Upper lobe of right lung (tissue), 1 donor: ENCODE data around the gene SH2D6. TPM values are rescaled to one million over a fixed set of nuclear protein-coding genes. Genes with fewer than 3 reads are reported as not detected.
"Not testable (repeated sequence)": the region's sequence is repeated elsewhere in the genome, so short reads cannot be mapped to it uniquely, and the experiment has no call there.

Source experiments
- ATAC-seq: fragments of 200-7000 bp; cut with Tn5 transposase; one replicate; pipeline ENCODE4 v1.9.1; 2020; ENCODE audit warnings: mild to moderate bottlenecking, moderate library complexity
- DNase-seq: peaks from one replicate; pipeline ENCODE4 v3.0.0-alpha.2; 2020
- H3K27ac ChIP-seq: fragments of 200-600 bp; one replicate; pipeline ENCODE4 v1.8.0; 2022
- H3K27me3 ChIP-seq: fragments of 200-600 bp; one replicate; pipeline ENCODE4 v1.8.0; 2022; ENCODE audit warnings: mild to moderate bottlenecking
- H3K36me3 ChIP-seq: fragments of 200-600 bp; one replicate; pipeline ENCODE4 v1.8.0; 2022
- H3K4me1 ChIP-seq: fragments of 200-600 bp; one replicate; pipeline ENCODE4 v1.8.0; 2022
- H3K4me3 ChIP-seq: fragments of 200-600 bp; one replicate; pipeline ENCODE4 v1.8.0; 2022; ENCODE audit warnings: mild to moderate bottlenecking
- H3K9me3 ChIP-seq: fragments of 200-600 bp; one replicate; pipeline ENCODE4 v1.8.0; 2022
- intact Hi-C: fragments of 100-400 bp; cut with DNase I; formaldehyde crosslinking; loops from one replicate; pipeline ENCODE4 v1.11.0; 2022
- total RNA-seq: library from RNA; stranded (reverse); fragmentation: NEBNext Ultra II Directional; extraction: Animal tissue kit (Norgen Biotek cat#: 25700); gene quantifications from one replicate; pipeline ENCODE4 v1.2.1, GENCODE V29; 2021
- TF ChIP-seq, protein P1 (sequence below): fragments of 200-600 bp; IDR thresholded peaks from one replicate; pipeline ENCODE4 v1.8.0; 2022; ENCODE audit warnings: antibody characterized with exemption
- donor health status: DM: no; HTN: yes; CAD: no; lungs with severe emphysema.

The SH2D6 gene
- total RNA-seq, 1 donor from 2014 or later = 1.0 TPM

DNA sequence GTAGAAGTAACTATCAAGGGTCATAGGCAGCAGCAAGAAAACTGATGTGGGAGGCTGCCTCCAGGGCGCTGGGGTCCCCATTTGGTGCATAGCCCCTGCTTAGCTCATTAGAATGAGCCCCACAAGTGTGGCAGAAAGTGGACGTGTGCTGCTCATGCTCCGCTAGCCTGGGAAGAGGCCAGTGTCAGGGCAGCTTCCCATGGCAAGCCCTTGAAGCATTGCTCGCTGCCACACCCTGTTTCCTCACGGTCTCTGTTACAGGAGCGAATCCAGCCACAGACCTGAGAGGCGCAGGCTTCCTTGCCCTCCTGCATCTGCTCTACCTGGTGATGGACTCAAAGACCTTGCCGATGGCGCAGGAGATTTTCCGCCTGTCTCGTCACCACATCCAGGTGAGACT, 41.4 kb upstream of the SH2D6 start:
- H3K27ac ChIP-seq = no peak overlapping the region
- DNase-seq (no peak), ATAC-seq (no peak)
- TF ChIP-seq, protein P1, sequence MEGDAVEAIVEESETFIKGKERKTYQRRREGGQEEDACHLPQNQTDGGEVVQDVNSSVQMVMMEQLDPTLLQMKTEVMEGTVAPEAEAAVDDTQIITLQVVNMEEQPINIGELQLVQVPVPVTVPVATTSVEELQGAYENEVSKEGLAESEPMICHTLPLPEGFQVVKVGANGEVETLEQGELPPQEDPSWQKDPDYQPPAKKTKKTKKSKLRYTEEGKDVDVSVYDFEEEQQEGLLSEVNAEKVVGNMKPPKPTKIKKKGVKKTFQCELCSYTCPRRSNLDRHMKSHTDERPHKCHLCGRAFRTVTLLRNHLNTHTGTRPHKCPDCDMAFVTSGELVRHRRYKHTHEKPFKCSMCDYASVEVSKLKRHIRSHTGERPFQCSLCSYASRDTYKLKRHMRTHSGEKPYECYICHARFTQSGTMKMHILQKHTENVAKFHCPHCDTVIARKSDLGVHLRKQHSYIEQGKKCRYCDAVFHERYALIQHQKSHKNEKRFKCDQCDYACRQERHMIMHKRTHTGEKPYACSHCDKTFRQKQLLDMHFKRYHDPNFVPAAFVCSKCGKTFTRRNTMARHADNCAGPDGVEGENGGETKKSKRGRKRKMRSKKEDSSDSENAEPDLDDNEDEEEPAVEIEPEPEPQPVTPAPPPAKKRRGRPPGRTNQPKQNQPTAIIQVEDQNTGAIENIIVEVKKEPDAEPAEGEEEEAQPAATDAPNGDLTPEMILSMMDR = no peak
- H3K9me3 ChIP-seq = no peaks in the 10 kb centered on the region
- no peak overlapping the region for H3K4me3 ChIP-seq
- H3K36me3 ChIP-seq = peaks cover 40% of the 10 kb centered on the region
- no peaks in the 10 kb centered on the region for H3K27me3 ChIP-seq
- H3K4me1 ChIP-seq = no peaks in the 10 kb centered on the region
- intact Hi-C loops = no loop called here

DNA sequence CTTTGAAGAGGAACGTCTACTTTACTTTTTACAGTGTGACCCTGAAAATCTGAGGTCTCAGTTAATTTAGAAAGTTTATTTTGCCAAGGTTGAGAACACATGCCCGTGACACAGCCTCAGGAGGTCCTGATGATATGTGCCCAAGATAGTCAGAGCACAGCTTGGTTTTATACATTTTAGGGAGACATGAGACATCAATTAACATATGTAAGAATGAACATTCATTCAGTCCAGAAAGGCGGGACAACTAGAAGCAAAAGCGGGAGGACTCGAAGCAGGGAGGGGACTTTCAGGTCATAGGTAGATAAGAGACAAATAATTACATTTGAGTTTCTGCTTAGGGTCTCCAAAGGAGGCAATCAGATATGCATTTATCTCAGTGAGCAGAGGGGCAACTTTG, 40.3 kb upstream of the SH2D6 start:
- peaks cover 40% of the 10 kb centered on the region for H3K36me3 ChIP-seq
- intact Hi-C loops = no loop called here
- no peak for ATAC-seq

GRCh38 chr2:85380048-85380447, 38.5 kb upstream of the SH2D6 start:
- TF ChIP-seq, protein P1 = no peak
- peaks cover 54% of the 10 kb centered on the region for H3K36me3 ChIP-seq
- ATAC-seq = no peak

More for the DNA sequence above, 40.3 kb upstream of the SH2D6 start:
- H3K27me3 ChIP-seq = no peaks in the 10 kb centered on the region
- H3K9me3 ChIP-seq = no peaks in the 10 kb centered on the region
- H3K4me3 ChIP-seq = no peak overlapping the region
- DNase-seq = no peak
- no peak overlapping the region for H3K27ac ChIP-seq
- H3K4me1 ChIP-seq = no peaks in the 10 kb centered on the region
- TF ChIP-seq, protein P1 = no peak

DNA sequence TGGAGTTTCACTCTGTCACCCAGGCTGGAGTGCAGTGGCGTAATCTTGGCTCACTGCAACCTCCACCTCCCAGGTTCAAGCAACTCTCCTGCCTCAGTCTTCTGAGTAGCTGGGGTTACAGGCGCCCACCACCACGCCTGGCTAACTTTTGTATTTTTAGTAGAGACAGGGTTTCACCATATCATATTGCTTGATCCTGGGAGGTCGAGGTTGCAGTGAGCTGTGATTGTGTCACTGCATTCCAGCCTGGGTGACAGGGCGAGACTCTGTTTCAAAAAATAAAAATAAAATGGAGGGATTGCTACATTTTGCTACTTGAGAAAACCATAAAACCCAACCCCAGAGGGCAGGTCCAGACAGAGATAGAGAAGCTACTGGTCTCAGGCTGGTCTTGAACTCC, 35.4 kb upstream of the SH2D6 start:
- H3K27me3 ChIP-seq, intact Hi-C loops, H3K4me1 ChIP-seq, ATAC-seq, H3K4me3 ChIP-seq, DNase-seq, H3K27ac ChIP-seq, H3K9me3 ChIP-seq: not testable (repeated sequence)
- peaks cover 57% of the 10 kb centered on the region for H3K36me3 ChIP-seq

More at GRCh38 chr2:85380048-85380447, 38.5 kb upstream of the SH2D6 start:
- no peaks in the 10 kb centered on the region for H3K9me3 ChIP-seq
- intact Hi-C loops = no loop called here
- DNase-seq = no peak
- no peaks in the 10 kb centered on the region for H3K4me1 ChIP-seq
- H3K27ac ChIP-seq = no peak overlapping the region
- H3K4me3 ChIP-seq = no peak overlapping the region
- H3K27me3 ChIP-seq = no peaks in the 10 kb centered on the region

DNA sequence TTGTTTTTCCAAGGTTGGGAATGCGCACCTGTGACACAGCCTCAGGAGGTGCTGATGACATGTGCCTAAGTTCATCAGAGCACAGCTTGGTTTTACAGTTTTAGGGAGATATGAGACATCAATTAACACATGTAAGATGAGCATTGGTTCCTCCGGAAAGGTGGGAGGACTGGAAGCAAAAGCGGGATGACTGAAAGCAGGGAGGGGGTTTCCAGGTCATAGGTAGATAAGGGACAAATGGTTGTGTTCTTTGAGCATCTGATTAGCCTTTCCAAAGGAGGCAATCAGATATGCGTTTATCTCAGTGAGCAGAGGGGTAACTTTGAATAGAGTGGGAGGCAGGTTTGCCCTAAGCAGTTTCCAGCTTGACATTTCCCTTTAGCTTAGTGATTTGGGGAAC, 34.7 kb upstream of the SH2D6 start:
- DNase-seq (no peak), ATAC-seq (no peak)
- no peak overlapping the region for H3K27ac ChIP-seq
- H3K9me3 ChIP-seq = no peaks in the 10 kb centered on the region
- H3K4me1 ChIP-seq = no peaks in the 10 kb centered on the region
- peaks cover 57% of the 10 kb centered on the region for H3K36me3 ChIP-seq
- H3K4me3 ChIP-seq = no peak overlapping the region
- H3K27me3 ChIP-seq = no peaks in the 10 kb centered on the region
- intact Hi-C loops = no loop called here
- TF ChIP-seq, protein P1 = no peak

- ATAC-seq (no peak), DNase-seq (no peak)
- intact Hi-C loops = no loop called here
- Histone ChIP-seq H3K27me3 (no peaks in the 10 kb centered on the region), H3K4me1 (no peaks in the 10 kb centered on the region), H3K4me3 (no peak overlapping the region), H3K36me3 (peaks cover 62% of the 10 kb centered on the region), H3K9me3 (no peaks in the 10 kb centered on the region), H3K27ac (no peak overlapping the region)
- TF ChIP-seq, protein P1 = no peak
These were observed 32.8 kb upstream of the SH2D6 start for GRCh38 chr2:85385746-85386145.
